GM21381 (cell line): ENCODE results near the gene STRN3.
"Not testable (repeated sequence)": the region's sequence is repeated elsewhere in the genome, so short reads cannot be mapped to it uniquely, and the experiment has no call there.

ENCODE experiments used
- ATAC-seq: cut with Tn5 transposase; IDR thresholded peaks from one replicate; pipeline ENCODE4 v1.9.1; 2021; ENCODE audit warnings: mild to moderate bottlenecking, moderate library complexity; ENCODE audit not compliant: unreplicated experiment

The STRN3 gene, protein sequence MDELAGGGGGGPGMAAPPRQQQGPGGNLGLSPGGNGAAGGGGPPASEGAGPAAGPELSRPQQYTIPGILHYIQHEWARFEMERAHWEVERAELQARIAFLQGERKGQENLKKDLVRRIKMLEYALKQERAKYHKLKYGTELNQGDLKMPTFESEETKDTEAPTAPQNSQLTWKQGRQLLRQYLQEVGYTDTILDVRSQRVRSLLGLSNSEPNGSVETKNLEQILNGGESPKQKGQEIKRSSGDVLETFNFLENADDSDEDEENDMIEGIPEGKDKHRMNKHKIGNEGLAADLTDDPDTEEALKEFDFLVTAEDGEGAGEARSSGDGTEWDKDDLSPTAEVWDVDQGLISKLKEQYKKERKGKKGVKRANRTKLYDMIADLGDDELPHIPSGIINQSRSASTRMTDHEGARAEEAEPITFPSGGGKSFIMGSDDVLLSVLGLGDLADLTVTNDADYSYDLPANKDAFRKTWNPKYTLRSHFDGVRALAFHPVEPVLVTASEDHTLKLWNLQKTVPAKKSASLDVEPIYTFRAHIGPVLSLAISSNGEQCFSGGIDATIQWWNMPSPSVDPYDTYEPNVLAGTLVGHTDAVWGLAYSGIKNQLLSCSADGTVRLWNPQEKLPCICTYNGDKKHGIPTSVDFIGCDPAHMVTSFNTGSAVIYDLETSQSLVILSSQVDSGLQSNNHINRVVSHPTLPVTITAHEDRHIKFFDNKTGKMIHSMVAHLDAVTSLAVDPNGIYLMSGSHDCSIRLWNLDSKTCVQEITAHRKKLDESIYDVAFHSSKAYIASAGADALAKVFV

DNA sequence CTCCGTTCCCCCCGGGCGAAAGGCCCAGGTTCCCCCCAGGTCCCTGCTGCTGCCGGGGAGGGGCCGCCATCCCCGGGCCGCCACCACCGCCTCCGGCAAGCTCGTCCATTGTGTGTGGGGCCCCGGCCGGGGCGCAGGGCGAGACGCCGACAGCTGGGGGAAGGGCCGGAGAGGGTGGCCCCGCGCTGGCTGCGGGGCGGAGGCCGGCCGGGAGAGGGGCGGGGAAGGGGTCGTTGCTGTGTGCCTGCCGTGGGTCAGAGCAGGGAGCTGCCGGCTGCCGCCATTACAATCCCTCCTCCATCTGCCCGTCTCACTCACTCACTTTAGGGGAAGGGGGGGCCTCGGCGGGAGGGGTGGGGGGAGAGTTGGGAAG is at the start of gene STRN3:
TSS of gene STRN3 (minus strand) at position 303 of the 373 bp plus-strand sequence. CDS start at position 109, 194 bp downstream.
- ATAC-seq: no peak

DNA sequence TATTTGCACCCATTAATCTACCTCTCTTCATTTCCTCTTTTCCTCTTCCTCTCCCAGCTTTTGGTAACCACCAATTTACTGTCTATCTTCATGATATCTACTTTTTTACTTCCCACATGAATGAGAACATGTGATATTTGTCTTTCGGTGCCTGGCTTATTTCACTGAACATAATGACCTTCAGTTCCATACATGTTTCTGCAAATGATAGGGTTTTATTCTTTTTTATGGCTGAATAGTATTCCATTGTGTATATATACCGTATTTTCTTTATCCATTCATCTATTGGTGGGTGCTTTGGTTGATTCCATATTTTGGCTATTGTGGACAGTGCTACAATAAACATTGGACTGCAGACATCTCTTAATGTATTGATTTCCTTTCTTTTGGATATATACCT is 49.0 kb upstream of the STRN3 start:
- ATAC-seq: no peak

- no peak for ATAC-seq
Observed at GRCh38 chr14:31071151-31071550, 45.0 kb upstream of the STRN3 start.

DNA sequence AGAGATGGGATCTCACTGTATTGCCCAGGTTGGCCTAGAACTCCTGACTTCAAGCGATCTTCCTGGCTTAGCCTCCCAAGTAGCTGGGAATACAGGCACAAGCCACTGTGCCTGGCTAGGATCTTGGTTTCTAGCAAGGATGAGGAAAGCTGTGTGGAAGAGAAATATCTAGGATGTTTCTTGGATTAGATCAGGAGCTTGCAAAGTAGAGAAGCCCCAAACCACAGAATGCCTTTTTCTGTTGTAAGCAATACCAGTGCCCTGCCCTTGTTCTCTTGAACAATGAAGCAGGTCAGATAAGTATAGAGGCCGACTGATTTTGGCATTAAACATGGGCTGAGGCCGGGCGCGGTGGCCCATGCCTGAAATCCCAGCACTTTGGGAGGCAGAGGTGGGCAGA is 44.3 kb upstream of the STRN3 start:
- no peak for ATAC-seq

DNA sequence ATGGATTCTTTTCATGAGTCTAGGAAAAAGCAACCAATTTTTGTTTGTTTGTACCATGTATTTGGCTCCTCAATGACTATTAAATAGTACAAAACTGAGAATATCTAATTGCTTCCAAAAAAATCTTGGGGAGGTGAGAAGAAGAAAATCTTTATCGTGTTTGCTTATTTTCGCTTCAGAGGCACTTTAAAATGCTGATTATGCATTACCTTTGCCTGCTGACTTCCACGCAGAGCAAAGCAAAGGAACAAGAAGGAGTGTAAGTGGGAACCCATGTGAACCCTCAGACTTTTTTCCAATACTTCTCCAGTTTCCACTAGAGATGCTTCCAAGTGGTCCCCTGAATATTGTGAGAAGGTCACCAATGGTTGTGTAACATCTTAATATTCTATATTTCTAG is 43.2 kb upstream of the STRN3 start:
- ATAC-seq: no peak

GRCh38 chr14:31068235-31068634 is 42.1 kb upstream of the STRN3 start:
- no peak for ATAC-seq

DNA sequence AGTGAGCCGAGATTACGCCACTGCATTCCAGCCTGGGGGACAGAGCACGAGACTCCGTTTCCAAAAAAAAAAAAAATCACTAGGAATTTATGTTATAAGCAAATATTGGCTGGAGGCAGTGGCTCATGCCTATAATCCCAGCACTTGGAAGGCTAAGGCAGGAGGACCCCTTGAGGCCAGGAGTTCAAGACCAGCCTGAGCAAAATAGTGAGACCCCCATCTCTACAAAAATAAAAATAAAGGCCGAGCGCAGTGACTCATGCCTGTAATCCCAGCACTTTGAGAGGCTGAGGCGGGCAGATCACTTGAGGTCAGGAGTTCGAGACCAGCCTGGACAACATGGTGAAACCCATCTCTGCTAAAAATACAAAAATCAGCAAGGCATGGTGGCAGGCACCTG is 36.7 kb upstream of the STRN3 start:
- ATAC-seq: not testable (repeated sequence)

- no peak for ATAC-seq
Observed at GRCh38 chr14:31060253-31060875, 34.2 kb upstream of the STRN3 start.

GRCh38 chr14:31059152-31059924 is 33.2 kb upstream of the STRN3 start:
- ATAC-seq: no peak

DNA sequence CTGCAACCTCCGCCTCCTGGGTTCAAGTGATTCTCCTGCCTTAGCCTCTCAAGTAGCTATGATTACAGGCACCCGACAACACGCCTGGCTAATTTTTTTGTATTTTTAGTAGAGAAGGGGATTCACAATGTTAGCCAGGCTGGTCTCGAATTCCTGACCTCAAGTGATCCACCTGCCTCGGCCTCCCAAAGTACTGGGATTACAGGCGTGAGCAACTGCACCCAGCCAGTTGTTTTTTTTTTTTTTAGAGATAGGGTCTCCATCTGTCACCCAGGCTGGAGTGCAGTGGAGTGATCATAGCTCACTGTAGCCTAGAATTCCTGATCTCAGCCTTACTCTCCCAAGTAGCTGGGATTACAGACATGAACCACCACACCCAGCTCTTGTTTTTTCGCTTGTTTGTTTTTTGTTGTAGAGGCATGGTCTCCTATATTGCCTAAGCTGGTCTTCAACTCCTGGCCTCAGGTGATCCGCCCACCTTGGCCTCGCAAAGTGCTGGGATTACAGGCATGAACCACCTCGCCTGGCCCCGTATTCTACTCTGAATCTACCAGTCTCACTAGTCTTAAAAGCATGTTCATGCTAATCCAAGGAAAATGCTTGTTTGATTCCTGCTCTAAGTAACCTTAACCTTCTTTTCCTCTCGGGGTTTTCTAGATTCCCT is 31.7 kb upstream of the STRN3 start:
- ATAC-seq: no peak

GRCh38 chr14:31057035-31057434 is 30.9 kb upstream of the STRN3 start:
- ATAC-seq: no peak

GRCh38 chr14:31052905-31053586 is 26.9 kb upstream of the STRN3 start:
- ATAC-seq: not testable (repeated sequence)

GRCh38 chr14:31051511-31051910 is 25.3 kb upstream of the STRN3 start:
- ATAC-seq: no peak

- no peak for ATAC-seq
Observed at GRCh38 chr14:31051023-31051422, 24.8 kb upstream of the STRN3 start.

DNA sequence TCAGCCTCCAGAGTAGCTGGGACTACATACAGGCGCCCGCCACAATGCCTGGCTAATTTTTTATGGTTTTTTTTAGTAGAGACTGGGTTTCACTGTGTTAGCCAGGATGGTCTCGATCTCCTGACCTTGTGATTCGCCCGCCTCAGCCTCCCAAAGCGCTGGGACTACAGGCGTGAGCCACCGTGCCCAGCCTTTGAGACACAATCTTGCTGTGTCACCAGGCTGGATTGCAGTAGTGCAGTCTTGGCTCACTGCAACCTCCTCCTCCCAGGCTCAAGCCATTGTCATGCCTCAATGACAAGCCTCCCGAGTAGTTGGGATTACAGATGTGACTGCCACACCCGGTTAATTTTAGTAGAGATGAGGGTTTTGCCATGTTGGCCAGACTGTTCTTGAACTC is 21.3 kb upstream of the STRN3 start:
- no peak for ATAC-seq

DNA sequence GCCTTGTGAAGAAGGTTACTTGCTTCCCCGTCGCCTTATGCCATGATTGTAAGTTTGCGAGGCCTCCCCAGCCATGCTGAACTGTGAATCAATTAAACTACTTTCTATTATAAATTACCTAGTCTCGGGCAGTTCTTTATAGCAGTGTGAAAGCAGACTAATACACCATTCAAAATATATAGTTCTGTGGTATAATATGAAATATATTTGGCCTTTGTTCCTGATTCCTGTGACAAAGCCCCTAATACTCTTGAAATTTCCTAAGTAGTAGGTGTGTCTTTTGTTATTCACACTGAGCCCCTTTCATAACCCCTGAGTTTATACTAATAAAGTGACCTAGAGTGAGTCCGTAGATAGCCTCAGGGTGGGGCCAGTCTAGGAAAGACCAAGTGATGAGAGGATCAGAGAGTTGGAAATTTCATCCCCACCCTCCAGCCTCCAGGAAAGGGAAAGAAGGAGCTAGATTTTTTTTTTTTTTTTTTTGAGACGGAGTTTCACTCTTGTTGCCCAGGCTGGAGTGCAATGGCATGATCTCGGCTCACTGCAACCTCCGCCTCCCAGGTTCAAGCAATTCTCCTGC is 19.4 kb upstream of the STRN3 start:
- no peak for ATAC-seq

DNA sequence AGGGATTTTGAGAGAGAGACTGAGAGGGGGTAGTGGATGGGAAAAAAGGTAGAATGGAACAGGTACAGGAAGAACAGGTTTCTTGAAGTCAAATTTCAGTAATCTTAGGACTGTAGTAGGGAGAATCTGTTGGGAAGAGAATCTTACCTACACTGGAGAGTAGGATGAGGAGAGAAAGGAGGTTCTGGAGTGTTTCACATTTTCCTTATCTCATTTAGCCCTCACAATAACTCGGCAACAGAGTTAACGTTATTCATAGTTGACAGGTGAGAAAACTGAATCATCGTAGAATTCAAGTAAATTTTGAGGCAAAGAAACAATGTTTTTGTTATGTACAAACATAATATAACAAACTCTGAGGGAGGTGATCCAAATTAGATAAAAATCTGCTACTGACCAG is 17.2 kb upstream of the STRN3 start:
- ATAC-seq: no peak

GRCh38 chr14:31042893-31043292 is 16.7 kb upstream of the STRN3 start:
- ATAC-seq: not testable (repeated sequence)

- ATAC-seq: no peak
Observed at GRCh38 chr14:31042300-31042699, 16.1 kb upstream of the STRN3 start.
